ENCODE measurements around the gene DRD3. TPM values are rescaled to one million over a fixed set of nuclear protein-coding genes. Genes with fewer than 3 reads are reported as not detected.

The DRD3 gene
- total RNA-seq, 2 experiments from 2014 or later = 0.30 TPM; not detected in 1

- Mint-ChIP-seq H3K9me3 (no peaks in the 10 kb centered on the region), H3K4me3 (no peak overlapping the region), H3K4me1 (peaks cover 1% of the 10 kb centered on the region), H3K36me3 (no peaks in the 10 kb centered on the region), H3K27me3 (no peaks in the 10 kb centered on the region), H3K27ac (no peak overlapping the region)
- no peak for DNase-seq
- ATAC-seq (ENCODE audit: low read depth) = no peak
- POLR2A ChIA-PET = no interaction called here
Measured at GRCh38 chr3:114171677-114172076, 7.2 kb downstream of the DRD3 start.

- POLR2A ChIA-PET = no interaction called here
- no peaks in the 10 kb centered on the region for H3K9me3 Mint-ChIP-seq
- H3K36me3 Mint-ChIP-seq = no peaks in the 10 kb centered on the region
- ATAC-seq (ENCODE audit: low read depth) = no peak
- H3K4me3 Mint-ChIP-seq = no peak overlapping the region
- no peak overlapping the region for H3K27ac Mint-ChIP-seq
- no peaks in the 10 kb centered on the region for H3K4me1 Mint-ChIP-seq
- DNase-seq = no peak
- H3K27me3 Mint-ChIP-seq = no peaks in the 10 kb centered on the region
Measured at GRCh38 chr3:114168150-114168549, 10.7 kb downstream of the DRD3 start.

GRCh38 chr3:114157321-114157720 lies 21.5 kb downstream of the DRD3 start:
- Mint-ChIP-seq H3K27ac (no peak overlapping the region), H3K36me3 (no peaks in the 10 kb centered on the region), H3K9me3 (no peaks in the 10 kb centered on the region), H3K4me1 (peaks cover 5% of the 10 kb centered on the region), H3K4me3 (no peak overlapping the region), H3K27me3 (no peaks in the 10 kb centered on the region)
- POLR2A ChIA-PET = interaction anchor here (0.7 kb wide), 1 partner anchor 99 kb away, joined by 3 read pairs; no protein-coding TSS in a partner anchor
- DNase-seq (no peak), ATAC-seq (ENCODE audit: low read depth) (no peak)

- Mint-ChIP-seq H3K4me1 (peaks cover 6% of the 10 kb centered on the region), H3K4me3 (no peak overlapping the region), H3K36me3 (no peaks in the 10 kb centered on the region), H3K9me3 (no peaks in the 10 kb centered on the region), H3K27me3 (no peaks in the 10 kb centered on the region), H3K27ac (no peak overlapping the region)
- POLR2A ChIA-PET = no interaction called here
- ATAC-seq (ENCODE audit: low read depth) (no peak), DNase-seq (no peak)
Measured at GRCh38 chr3:114155370-114155821, 23.5 kb downstream of the DRD3 start.

GRCh38 chr3:114154321-114154821 lies 24.5 kb downstream of the DRD3 start:
- Mint-ChIP-seq H3K4me1 (peaks cover 6% of the 10 kb centered on the region), H3K4me3 (no peak overlapping the region), H3K9me3 (no peaks in the 10 kb centered on the region), H3K27ac (no peak overlapping the region), H3K36me3 (no peaks in the 10 kb centered on the region), H3K27me3 (no peaks in the 10 kb centered on the region)
- DNase-seq (no peak), ATAC-seq (ENCODE audit: low read depth) (no peak)
- POLR2A ChIA-PET = no interaction called here

- DNase-seq (peak; percentile 84), ATAC-seq (ENCODE audit: low read depth) (peak; percentile 91)
- Mint-ChIP-seq H3K9me3 (no peaks in the 10 kb centered on the region), H3K27me3 (peaks cover 3% of the 10 kb centered on the region), H3K4me3 (peak overlapping the region; percentile 58), H3K4me1 (peaks cover 6% of the 10 kb centered on the region), H3K27ac (no peak overlapping the region), H3K36me3 (no peaks in the 10 kb centered on the region)
- POLR2A ChIA-PET = no interaction called here
Measured at GRCh38 chr3:114152519-114153151, 26.2 kb downstream of the DRD3 start.

GRCh38 chr3:114151091-114151490 lies 27.8 kb downstream of the DRD3 start:
- no peak for DNase-seq
- POLR2A ChIA-PET = interaction anchor here (0.5 kb wide), 1 partner anchor 12 kb away, joined by 3 read pairs; no protein-coding TSS in a partner anchor
- H3K27me3 Mint-ChIP-seq = peaks cover 3% of the 10 kb centered on the region
- no peaks in the 10 kb centered on the region for H3K36me3 Mint-ChIP-seq
- H3K4me3 Mint-ChIP-seq = no peak overlapping the region
- H3K27ac Mint-ChIP-seq = no peak overlapping the region
- no peak for ATAC-seq (ENCODE audit: low read depth)
- H3K9me3 Mint-ChIP-seq = no peaks in the 10 kb centered on the region
- peaks cover 6% of the 10 kb centered on the region for H3K4me1 Mint-ChIP-seq

GRCh38 chr3:114147251-114147650 lies 31.6 kb downstream of the DRD3 start:
- POLR2A ChIA-PET = no interaction called here
- H3K9me3 Mint-ChIP-seq = no peaks in the 10 kb centered on the region
- H3K4me3 Mint-ChIP-seq = no peak overlapping the region
- peaks cover 2% of the 10 kb centered on the region for H3K4me1 Mint-ChIP-seq
- ATAC-seq (ENCODE audit: low read depth) = no peak
- DNase-seq = no peak
- no peak overlapping the region for H3K27ac Mint-ChIP-seq
- peaks cover 3% of the 10 kb centered on the region for H3K27me3 Mint-ChIP-seq
- no peaks in the 10 kb centered on the region for H3K36me3 Mint-ChIP-seq

GRCh38 chr3:114144909-114145688 lies 33.8 kb downstream of the DRD3 start:
- no peak overlapping the region for H3K27ac Mint-ChIP-seq
- no peaks in the 10 kb centered on the region for H3K9me3 Mint-ChIP-seq
- H3K4me3 Mint-ChIP-seq = no peak overlapping the region
- H3K27me3 Mint-ChIP-seq = peaks cover 3% of the 10 kb centered on the region
- H3K4me1 Mint-ChIP-seq = no peaks in the 10 kb centered on the region
- no peak for ATAC-seq (ENCODE audit: low read depth)
- H3K36me3 Mint-ChIP-seq = no peaks in the 10 kb centered on the region
- POLR2A ChIA-PET = no interaction called here
- no peak for DNase-seq

- Mint-ChIP-seq H3K27me3 (peaks cover 8% of the 10 kb centered on the region), H3K36me3 (no peaks in the 10 kb centered on the region), H3K4me1 (no peaks in the 10 kb centered on the region), H3K9me3 (no peaks in the 10 kb centered on the region), H3K27ac (no peak overlapping the region), H3K4me3 (no peak overlapping the region)
- ATAC-seq (ENCODE audit: low read depth) (no peak), DNase-seq (no peak)
- POLR2A ChIA-PET = no interaction called here
Measured at GRCh38 chr3:114143817-114144216, 35.0 kb downstream of the DRD3 start.

GRCh38 chr3:114139836-114140235 lies 39.0 kb downstream of the DRD3 start:
- no peak for DNase-seq
- peaks cover 5% of the 10 kb centered on the region for H3K27me3 Mint-ChIP-seq
- H3K9me3 Mint-ChIP-seq = peaks cover 4% of the 10 kb centered on the region
- H3K4me1 Mint-ChIP-seq = no peaks in the 10 kb centered on the region
- H3K27ac Mint-ChIP-seq = no peak overlapping the region
- POLR2A ChIA-PET = no interaction called here
- no peaks in the 10 kb centered on the region for H3K36me3 Mint-ChIP-seq
- no peak for ATAC-seq (ENCODE audit: low read depth)
- H3K4me3 Mint-ChIP-seq = no peak overlapping the region

GRCh38 chr3:114133947-114134346 lies 44.9 kb downstream of the DRD3 start:
- Mint-ChIP-seq H3K27me3 (peaks cover 2% of the 10 kb centered on the region), H3K9me3 (peaks cover 4% of the 10 kb centered on the region), H3K4me3 (no peak overlapping the region), H3K36me3 (no peaks in the 10 kb centered on the region), H3K27ac (no peak overlapping the region), H3K4me1 (no peaks in the 10 kb centered on the region)
- ATAC-seq (ENCODE audit: low read depth) = no peak
- no peak for DNase-seq
- POLR2A ChIA-PET = no interaction called here

GRCh38 chr3:114132500-114132899 lies 46.4 kb downstream of the DRD3 start:
- no peaks in the 10 kb centered on the region for H3K4me1 Mint-ChIP-seq
- H3K27me3 Mint-ChIP-seq = peaks cover 2% of the 10 kb centered on the region
- DNase-seq = no peak
- H3K27ac Mint-ChIP-seq = no peak overlapping the region
- no peak overlapping the region for H3K4me3 Mint-ChIP-seq
- POLR2A ChIA-PET = no interaction called here
- no peaks in the 10 kb centered on the region for H3K36me3 Mint-ChIP-seq
- ATAC-seq (ENCODE audit: low read depth) = no peak
- H3K9me3 Mint-ChIP-seq = peaks cover 4% of the 10 kb centered on the region

- POLR2A ChIA-PET = no interaction called here
- H3K4me1 Mint-ChIP-seq = no peaks in the 10 kb centered on the region
- H3K9me3 Mint-ChIP-seq = no peaks in the 10 kb centered on the region
- H3K36me3 Mint-ChIP-seq = no peaks in the 10 kb centered on the region
- DNase-seq (no peak), ATAC-seq (ENCODE audit: low read depth) (no peak)
- peaks cover 2% of the 10 kb centered on the region for H3K27me3 Mint-ChIP-seq
- H3K27ac Mint-ChIP-seq = no peak overlapping the region
- H3K4me3 Mint-ChIP-seq = no peak overlapping the region
Measured at GRCh38 chr3:114128826-114129225, 50.0 kb downstream of the DRD3 start.

All from activated naive CD8-positive, alpha-beta T cell treated with anti-CD3 and anti-CD28 coated beads, Interleukin-2, amount 10 ng/mL, durations not matched to agents 7 days and 5 days (primary cell).